ENCODE measurements around the gene SUB1.

DNA sequence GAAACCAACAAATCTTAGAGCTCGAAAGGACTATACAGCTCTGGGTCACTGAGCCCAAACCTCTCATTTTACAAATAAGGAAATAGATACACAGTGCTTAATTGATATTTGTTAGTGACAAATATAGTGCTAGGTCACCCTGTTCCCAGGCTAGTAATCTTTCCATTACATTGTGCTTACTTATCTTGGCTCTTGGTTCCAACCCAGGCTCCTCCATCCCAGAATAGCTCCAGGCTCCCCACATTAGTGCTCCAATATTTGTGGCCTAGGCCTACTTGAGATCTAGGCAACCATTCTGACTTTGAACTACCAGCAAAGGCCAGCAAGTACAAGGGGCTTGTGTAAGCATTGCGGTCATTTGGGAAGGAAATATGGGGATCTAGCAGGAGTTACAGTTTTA, 21.7 kb upstream of the SUB1 start:
- TF ChIP-seq CTCF (conservative IDR thresholded peaks at IDR 0.05) (no peak), ZFX (IDR thresholded peaks at IDR 0.05) (no peak)

All from C4-2B (cell line).